ENCODE measurements around the gene EGLN2.
"Not testable (repeated sequence)": the region's sequence is repeated elsewhere in the genome, so short reads cannot be mapped to it uniquely, and the experiment has no call there.

EGLN2 gene

DNA sequence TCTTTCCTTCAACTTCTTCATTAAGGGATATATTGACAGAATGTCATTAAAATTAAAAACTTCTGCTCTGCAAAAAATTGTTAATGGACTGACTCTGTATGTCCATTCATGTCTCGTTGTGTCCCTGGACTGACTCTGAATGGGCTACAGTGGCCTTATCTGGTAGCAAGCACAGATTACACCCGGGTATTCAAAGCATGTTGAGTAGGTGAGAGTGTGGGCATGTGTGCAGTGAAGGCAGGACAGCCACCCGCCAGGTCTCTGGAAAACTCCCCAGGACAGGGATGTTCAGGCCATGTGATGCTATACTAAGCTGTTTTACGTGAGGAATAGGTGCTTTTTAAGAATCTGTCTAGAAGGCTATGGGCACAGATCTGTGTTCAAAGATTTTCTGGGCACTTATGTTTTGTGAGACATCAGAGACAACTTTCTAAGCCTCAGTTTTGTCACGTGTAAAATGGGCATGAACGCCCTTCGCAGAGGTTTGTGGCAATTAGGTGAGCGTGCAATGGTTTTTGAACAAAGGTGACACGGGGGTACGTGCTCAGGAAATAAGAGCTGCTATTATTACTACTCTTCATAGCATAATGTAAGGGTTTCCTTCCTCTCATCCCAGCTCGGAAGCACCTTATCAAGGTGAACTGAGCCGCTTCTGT is 44.1 kb downstream of the EGLN2 start:
- DNase-seq = not testable (repeated sequence)

DNA sequence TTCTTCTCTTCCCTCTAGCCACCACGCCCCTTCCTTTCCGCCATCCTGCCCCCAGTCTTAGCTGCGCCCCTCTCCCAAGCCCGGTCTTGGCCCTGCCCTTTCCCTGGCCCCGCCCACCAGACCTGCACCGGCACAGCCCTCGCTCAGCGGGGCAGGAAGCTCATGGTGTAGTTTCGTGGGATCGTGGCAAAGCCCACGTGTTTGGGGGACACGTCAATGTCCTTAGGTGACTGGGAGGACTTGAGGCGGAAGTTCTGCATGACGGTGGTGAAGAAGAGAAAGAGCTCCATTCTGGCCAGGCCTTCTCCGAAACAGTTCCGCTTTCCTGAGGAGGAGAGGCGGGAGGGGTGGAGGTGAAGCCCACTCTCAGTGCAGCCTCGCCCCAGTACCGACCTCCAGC is 44.7 kb downstream of the EGLN2 start:
- DNase-seq = not testable (repeated sequence)

GRCh38 chr19:40846722-40847121 is 47.7 kb downstream of the EGLN2 start:
- not testable (repeated sequence) for DNase-seq

DNA sequence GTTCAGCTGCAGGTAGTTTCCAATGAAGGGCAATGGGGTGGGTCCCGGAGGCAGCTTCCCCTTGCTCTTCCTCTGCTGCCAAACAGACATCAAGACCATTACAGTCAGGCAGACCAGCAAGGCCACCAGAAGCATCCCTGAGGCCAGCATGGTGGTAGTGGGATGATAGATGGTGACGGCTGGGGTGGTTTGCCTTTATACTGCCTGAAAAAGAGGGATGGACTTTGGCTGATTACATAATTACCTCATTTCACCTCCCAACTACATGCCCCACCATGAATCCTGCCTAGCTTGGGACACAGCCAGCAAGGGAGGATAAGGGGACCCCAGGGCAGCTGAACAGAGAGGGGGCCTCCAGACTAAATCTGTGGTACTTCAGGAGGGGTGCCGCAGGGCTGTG is 51.3 kb downstream of the EGLN2 start, which contains the start of gene CYP2A6:
Gene CYP2A6, minus strand, starts transcription at position 171 of the 400 bp plus-strand sequence. Its CDS starts 21 bp downstream, at position 150.
- not testable (repeated sequence) for DNase-seq

DNA sequence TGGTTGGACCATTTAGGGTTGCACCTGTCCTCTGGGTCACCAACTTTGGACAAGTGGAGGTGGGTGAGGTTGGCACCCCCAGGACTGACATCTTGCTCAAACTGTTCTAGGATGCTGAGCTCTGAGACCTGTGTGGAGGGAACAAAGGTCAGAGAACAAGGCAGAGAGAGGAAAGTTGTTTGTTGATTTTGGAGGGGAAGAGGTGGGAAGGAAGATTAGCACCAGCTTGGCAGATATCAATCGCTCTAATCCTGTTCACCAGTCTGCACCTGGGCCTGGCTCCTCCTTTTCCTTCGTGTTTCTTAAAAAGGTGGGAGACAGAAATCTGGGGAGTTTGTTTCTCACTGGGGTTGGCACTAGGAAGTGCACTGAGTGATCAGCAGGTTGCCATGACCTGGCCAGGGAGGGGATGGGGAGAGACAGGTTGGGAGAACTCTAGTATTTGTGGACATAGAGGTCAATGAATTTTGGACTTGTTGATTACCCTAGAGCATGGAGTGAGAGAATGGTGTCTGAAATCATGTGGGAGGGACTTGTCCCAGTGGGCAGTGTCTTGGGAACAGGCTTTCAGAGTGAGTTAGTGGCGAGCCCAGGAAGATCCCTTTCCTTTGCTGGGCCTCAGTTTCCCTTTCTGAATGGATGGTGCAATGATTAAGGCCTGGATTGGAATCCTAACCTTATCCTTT is 53.6 kb downstream of the EGLN2 start:
- not testable (repeated sequence) for DNase-seq

All from right kidney (tissue), 1 donor.